Keratinocyte (primary cell): ENCODE results near the gene PLPP4. TPM values are rescaled to one million over a fixed set of nuclear protein-coding genes. Genes with fewer than 3 reads are reported as not detected.

Experiments
- DNase-seq: peaks from one replicate; pipeline ENCODE4 v3.0.0-alpha.2; 2011; ENCODE audit warnings: low read depth, missing footprints, low spot score
- FAIRE-seq: peaks from 2 replicates; lab custom pipeline; 2011; peaks lifted over from hg19 to GRCh38; lab: Jason Lieb, UNC
- H2AFZ ChIP-seq: 2 replicates; pipeline ENCODE4 v1.6.0; 2012; ENCODE audit warnings: low read length, control low read depth, inconsistent platforms; ENCODE audit not compliant: control insufficient read depth
- H3K27ac ChIP-seq: 2 replicates; pipeline ENCODE4 v1.5.1; 2011; ENCODE audit warnings: low read length; ENCODE audit not compliant: control insufficient read depth, insufficient read depth
- H3K27me3 ChIP-seq: 3 replicates; pipeline ENCODE4 v1.6.0; 2011; ENCODE audit warnings: low read length; ENCODE audit not compliant: control insufficient read depth, insufficient read depth; ENCODE audit errors: extremely low read depth
- H3K36me3 ChIP-seq, 2 experiments: 2 replicates in 1 of 2; 3 replicates in 1 of 2; pipeline ENCODE4 v1.5.1; 2011; ENCODE audit warnings: low read length in 2 of 2, mild to moderate bottlenecking in 1 of 2; ENCODE audit not compliant: control insufficient read depth in 2 of 2, insufficient read depth in 2 of 2; ENCODE audit errors: extremely low read depth in 1 of 2
- H3K4me1 ChIP-seq: 3 replicates; pipeline ENCODE4 v1.5.1; 2011; ENCODE audit warnings: low read length; ENCODE audit not compliant: control insufficient read depth, insufficient read depth; ENCODE audit errors: extremely low read depth
- H3K4me2 ChIP-seq: 3 replicates; pipeline ENCODE4 v1.6.0; 2011; ENCODE audit warnings: low read depth, low read length; ENCODE audit not compliant: control insufficient read depth, insufficient read depth; ENCODE audit errors: extremely low read depth
- H3K4me3 ChIP-seq, 3 experiments: fragments of 200-600 bp in 1 of 3; sonication (generic) in 1 of 3; 2 replicates in 2 of 3; 3 replicates in 1 of 3; pipeline ENCODE4 v1.5.1; 2011 to 2016; ENCODE audit warnings: low read length in 3 of 3, mild to moderate bottlenecking in 3 of 3, control low read depth in 2 of 3, inconsistent platforms in 1 of 3, low read depth in 1 of 3, mixed read lengths in 1 of 3, mixed run types in 1 of 3, moderate library complexity in 1 of 3; ENCODE audit not compliant: control insufficient read depth in 2 of 3, insufficient read depth in 2 of 3; ENCODE audit errors: extremely low read depth in 1 of 3
- H3K79me2 ChIP-seq: 2 replicates; pipeline ENCODE4 v1.6.0; 2012; ENCODE audit warnings: low read length; ENCODE audit not compliant: control insufficient read depth, insufficient read depth
- H3K9ac ChIP-seq: 3 replicates; pipeline ENCODE4 v1.6.0; 2011; ENCODE audit warnings: low read length; ENCODE audit not compliant: control insufficient read depth, insufficient read depth; ENCODE audit errors: extremely low read depth
- H3K9me1 ChIP-seq: 3 replicates; pipeline ENCODE4 v1.6.0; 2011; ENCODE audit warnings: low read length; ENCODE audit not compliant: control insufficient read depth, insufficient read depth; ENCODE audit errors: extremely low read depth
- H3K9me3 ChIP-seq: 2 replicates; pipeline ENCODE4 v1.5.1; 2012; ENCODE audit warnings: low read depth, low read length; ENCODE audit not compliant: control insufficient read depth
- H4K20me1 ChIP-seq: 3 replicates; pipeline ENCODE4 v1.6.0; 2011; ENCODE audit warnings: low read length; ENCODE audit not compliant: control insufficient read depth, insufficient read depth; ENCODE audit errors: extremely low read depth
- CTCF ChIP-seq, 3 experiments: IDR thresholded peaks in 1 of 3; conservative IDR thresholded peaks in 1 of 3; optimal IDR thresholded peaks in 1 of 3; 2 replicates in 2 of 3; 3 replicates in 1 of 3; pipeline versions ENCODE3 to v1.5.1; 2011; ENCODE audit warnings: low read length in 3 of 3, mild to moderate bottlenecking in 3 of 3, moderate library complexity in 2 of 3, control low read depth in 1 of 3, inconsistent platforms in 1 of 3; ENCODE audit not compliant: insufficient read depth in 2 of 3; ENCODE audit errors: extremely low read depth in 1 of 3
- EZH2 ChIP-seq: IDR thresholded peaks from one replicate; pipeline ENCODE4 v1.6.1; 2012; ENCODE audit warnings: inconsistent platforms, mild to moderate bottlenecking, low read length, moderate library complexity
- dilution Hi-C: fragments of 300-500 bp; cut with MboI; formaldehyde crosslinking; loops from one replicate; pipeline ENCODE4 v1.7.0; 2020; ENCODE audit warnings: low sequenced_read_pairs; ENCODE audit not compliant: extremely low pct_ligation_motif_present
- polyA plus RNA-seq, 5 experiments: library from polyadenylated mRNA; depleted of rRNA in 3 of 5; stranded (reverse) in 3 of 5; stranded (forward) in 1 of 5; unstranded in 1 of 5; fragments of >200 nt; gene quantifications; 1 replicate in 1 of 5; 2 replicates in 3 of 5; 3 replicates in 1 of 5; pipeline versions ENCODE4 v1.2.1 to v1.2.3, GENCODE V29; 2011 to 2012; ENCODE audit warnings: missing spikeins in 2 of 5, low read depth in 1 of 5, low replicate concordance in 1 of 5

PLPP4 gene
- polyA plus RNA-seq, 1 donor (not counting 4 experiments of a cell fraction or from before 2014, with no cell fraction given), result 0.76 TPM

GRCh38 chr10:120428754-120429153 lies 28.3 kb upstream of the PLPP4 start:
- no peaks in the 10 kb centered on the region for H3K36me3 ChIP-seq
- H3K9ac ChIP-seq, result no peak overlapping the region
- TF ChIP-seq EZH2, result no peak
- no peak for TF ChIP-seq CTCF (optimal IDR thresholded peaks at IDR 0.05 in 1 of 3, IDR thresholded peaks at IDR 0.05 in 1 of 3, conservative IDR thresholded peaks at IDR 0.05 in 1 of 3; ENCODE audit: extremely low read depth in 1 of 3, insufficient read depth in 2 of 3, low read length in 3 of 3)
- no peaks in the 10 kb centered on the region for H3K9me1 ChIP-seq
- dilution Hi-C loops, result no loop called here
- FAIRE-seq, result no peak
- H2AFZ ChIP-seq, result no peak overlapping the region
- H4K20me1 ChIP-seq, result no peaks in the 10 kb centered on the region
- no peak overlapping the region for H3K27ac ChIP-seq
- no peak for DNase-seq
- H3K79me2 ChIP-seq, result no peaks in the 10 kb centered on the region
- no peaks in the 10 kb centered on the region for H3K27me3 ChIP-seq
- no peak overlapping the region for H3K4me3 ChIP-seq
- H3K4me2 ChIP-seq, result no peak overlapping the region
- no peaks in the 10 kb centered on the region for H3K9me3 ChIP-seq
- peaks cover 10% of the 10 kb centered on the region for H3K4me1 ChIP-seq

GRCh38 chr10:120429395-120429794 lies 27.6 kb upstream of the PLPP4 start:
- TF ChIP-seq CTCF (optimal IDR thresholded peaks at IDR 0.05 in 1 of 3, IDR thresholded peaks at IDR 0.05 in 1 of 3, conservative IDR thresholded peaks at IDR 0.05 in 1 of 3; ENCODE audit: extremely low read depth in 1 of 3, insufficient read depth in 2 of 3, low read length in 3 of 3) (no peak), EZH2 (no peak)
- H3K9ac ChIP-seq, result no peak overlapping the region
- H3K27ac ChIP-seq, result no peak overlapping the region
- no peak overlapping the region for H3K4me2 ChIP-seq
- H2AFZ ChIP-seq, result no peak overlapping the region
- H3K9me3 ChIP-seq, result no peaks in the 10 kb centered on the region
- no peaks in the 10 kb centered on the region for H3K27me3 ChIP-seq
- DNase-seq, result no peak
- dilution Hi-C loops, result no loop called here
- H3K36me3 ChIP-seq, result no peaks in the 10 kb centered on the region
- H3K4me3 ChIP-seq, result no peak overlapping the region
- no peak for FAIRE-seq
- no peaks in the 10 kb centered on the region for H4K20me1 ChIP-seq
- H3K79me2 ChIP-seq, result no peaks in the 10 kb centered on the region
- H3K9me1 ChIP-seq, result no peaks in the 10 kb centered on the region
- peaks cover 10% of the 10 kb centered on the region for H3K4me1 ChIP-seq
